MM.1S (cell line): Measurements from ENCODE around the gene DLGAP1.

Experiments
- CTCF ChIP-seq: fragments of 300-600 bp; sonication (generic); IDR thresholded peaks from 2 replicates; pipeline ENCODE4 v1.5.1; 2016; ENCODE audit warnings: antibody characterized with exemption, low read length, mixed read lengths
- EZH2 ChIP-seq: fragments of 300-600 bp; sonication (generic); optimal IDR thresholded peaks from 2 replicates; pipeline ENCODE3; 2017; ENCODE audit warnings: low read depth, mild to moderate bottlenecking, antibody characterized with exemption, low read length, mixed read lengths

GRCh38 chr18:4256766-4257417 lies 198.2 kb downstream of the DLGAP1 start:
- TF ChIP-seq CTCF (no peak), EZH2 (no peak)
